ENCODE results near the gene KCNJ18.
"Not testable (repeated sequence)": the region's sequence is repeated elsewhere in the genome, so short reads cannot be mapped to it uniquely, and the experiment has no call there.

- TF ChIP-seq, protein P1, sequence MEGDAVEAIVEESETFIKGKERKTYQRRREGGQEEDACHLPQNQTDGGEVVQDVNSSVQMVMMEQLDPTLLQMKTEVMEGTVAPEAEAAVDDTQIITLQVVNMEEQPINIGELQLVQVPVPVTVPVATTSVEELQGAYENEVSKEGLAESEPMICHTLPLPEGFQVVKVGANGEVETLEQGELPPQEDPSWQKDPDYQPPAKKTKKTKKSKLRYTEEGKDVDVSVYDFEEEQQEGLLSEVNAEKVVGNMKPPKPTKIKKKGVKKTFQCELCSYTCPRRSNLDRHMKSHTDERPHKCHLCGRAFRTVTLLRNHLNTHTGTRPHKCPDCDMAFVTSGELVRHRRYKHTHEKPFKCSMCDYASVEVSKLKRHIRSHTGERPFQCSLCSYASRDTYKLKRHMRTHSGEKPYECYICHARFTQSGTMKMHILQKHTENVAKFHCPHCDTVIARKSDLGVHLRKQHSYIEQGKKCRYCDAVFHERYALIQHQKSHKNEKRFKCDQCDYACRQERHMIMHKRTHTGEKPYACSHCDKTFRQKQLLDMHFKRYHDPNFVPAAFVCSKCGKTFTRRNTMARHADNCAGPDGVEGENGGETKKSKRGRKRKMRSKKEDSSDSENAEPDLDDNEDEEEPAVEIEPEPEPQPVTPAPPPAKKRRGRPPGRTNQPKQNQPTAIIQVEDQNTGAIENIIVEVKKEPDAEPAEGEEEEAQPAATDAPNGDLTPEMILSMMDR (IDR thresholded peaks at IDR 0.05), result not testable (repeated sequence)
- TF ChIP-seq, protein P2, sequence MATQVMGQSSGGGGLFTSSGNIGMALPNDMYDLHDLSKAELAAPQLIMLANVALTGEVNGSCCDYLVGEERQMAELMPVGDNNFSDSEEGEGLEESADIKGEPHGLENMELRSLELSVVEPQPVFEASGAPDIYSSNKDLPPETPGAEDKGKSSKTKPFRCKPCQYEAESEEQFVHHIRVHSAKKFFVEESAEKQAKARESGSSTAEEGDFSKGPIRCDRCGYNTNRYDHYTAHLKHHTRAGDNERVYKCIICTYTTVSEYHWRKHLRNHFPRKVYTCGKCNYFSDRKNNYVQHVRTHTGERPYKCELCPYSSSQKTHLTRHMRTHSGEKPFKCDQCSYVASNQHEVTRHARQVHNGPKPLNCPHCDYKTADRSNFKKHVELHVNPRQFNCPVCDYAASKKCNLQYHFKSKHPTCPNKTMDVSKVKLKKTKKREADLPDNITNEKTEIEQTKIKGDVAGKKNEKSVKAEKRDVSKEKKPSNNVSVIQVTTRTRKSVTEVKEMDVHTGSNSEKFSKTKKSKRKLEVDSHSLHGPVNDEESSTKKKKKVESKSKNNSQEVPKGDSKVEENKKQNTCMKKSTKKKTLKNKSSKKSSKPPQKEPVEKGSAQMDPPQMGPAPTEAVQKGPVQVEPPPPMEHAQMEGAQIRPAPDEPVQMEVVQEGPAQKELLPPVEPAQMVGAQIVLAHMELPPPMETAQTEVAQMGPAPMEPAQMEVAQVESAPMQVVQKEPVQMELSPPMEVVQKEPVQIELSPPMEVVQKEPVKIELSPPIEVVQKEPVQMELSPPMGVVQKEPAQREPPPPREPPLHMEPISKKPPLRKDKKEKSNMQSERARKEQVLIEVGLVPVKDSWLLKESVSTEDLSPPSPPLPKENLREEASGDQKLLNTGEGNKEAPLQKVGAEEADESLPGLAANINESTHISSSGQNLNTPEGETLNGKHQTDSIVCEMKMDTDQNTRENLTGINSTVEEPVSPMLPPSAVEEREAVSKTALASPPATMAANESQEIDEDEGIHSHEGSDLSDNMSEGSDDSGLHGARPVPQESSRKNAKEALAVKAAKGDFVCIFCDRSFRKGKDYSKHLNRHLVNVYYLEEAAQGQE (IDR thresholded peaks at IDR 0.05), result not testable (repeated sequence)
- not testable (repeated sequence) for TF ChIP-seq POLR2A (IDR thresholded peaks at IDR 0.05; ENCODE audit: low read length); HDAC2 (IDR thresholded peaks at IDR 0.05); RCOR1 (IDR thresholded peaks at IDR 0.05; ENCODE audit: low read depth, low read length); MAX (IDR thresholded peaks at IDR 0.05); JUNB (IDR thresholded peaks at IDR 0.05); CHD2 (IDR thresholded peaks at IDR 0.05; ENCODE audit: low read length, partially characterized antibody); EP300 (IDR thresholded peaks at IDR 0.05); BHLHE40 (IDR thresholded peaks at IDR 0.05; ENCODE audit: low read depth, low read length); NFE2L2 (conservative IDR thresholded peaks at IDR 0.05; ENCODE audit: low read length); ESRRA (IDR thresholded peaks at IDR 0.05; ENCODE audit: borderline replicate concordance, low read length); BCL3 (IDR thresholded peaks at IDR 0.05)
- TF ChIP-seq, protein P3, sequence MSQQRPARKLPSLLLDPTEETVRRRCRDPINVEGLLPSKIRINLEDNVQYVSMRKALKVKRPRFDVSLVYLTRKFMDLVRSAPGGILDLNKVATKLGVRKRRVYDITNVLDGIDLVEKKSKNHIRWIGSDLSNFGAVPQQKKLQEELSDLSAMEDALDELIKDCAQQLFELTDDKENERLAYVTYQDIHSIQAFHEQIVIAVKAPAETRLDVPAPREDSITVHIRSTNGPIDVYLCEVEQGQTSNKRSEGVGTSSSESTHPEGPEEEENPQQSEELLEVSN (IDR thresholded peaks at IDR 0.05; ENCODE audit: borderline replicate concordance, low read depth), result not testable (repeated sequence)
Observed at GRCh38 chr17:21659635-21660034, 32.7 kb upstream of the KCNJ18 start.
